Vagina (tissue), 2 donors: ENCODE results near the gene GIGYF2.

Experiments used
- POLR2A ChIP-seq, 2 donors: fragments of 450-650 bp; IDR thresholded peaks; one replicate each; pipeline ENCODE4 v1.6.1; 2017; ENCODE audit warnings: antibody characterized with exemption in 2 of 2, mild to moderate bottlenecking in 2 of 2, moderate library complexity in 2 of 2
- TF ChIP-seq, protein P1 (sequence below), 3 experiments: fragments of 450-650 bp in 2 of 3; fragments of 200-600 bp in 1 of 3; sonication (generic) in 1 of 3; IDR thresholded peaks; one replicate each; pipeline ENCODE4 v1.5.1; 2017 to 2019; ENCODE audit warnings: antibody characterized with exemption in 3 of 3, mild to moderate bottlenecking in 2 of 3, moderate library complexity in 2 of 3

DNA sequence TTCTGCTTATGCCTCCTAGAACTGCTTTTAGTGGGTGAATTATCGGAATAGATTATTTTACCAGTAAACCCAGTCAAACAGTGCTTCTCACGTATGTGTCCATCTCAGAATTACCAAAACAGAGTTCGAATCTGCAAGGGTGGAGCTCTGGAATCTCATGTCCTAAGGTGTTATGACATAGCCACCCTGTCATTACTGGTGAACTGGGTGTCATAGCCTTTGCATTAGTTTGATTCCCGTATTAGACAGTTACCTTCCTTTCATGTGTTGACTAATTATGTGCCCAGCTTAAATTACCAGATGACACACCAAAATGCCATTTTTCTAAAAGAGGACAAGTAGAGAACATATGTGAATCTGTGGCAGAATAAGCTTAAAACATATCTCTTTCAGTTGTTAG is 94.4 kb downstream of the GIGYF2 start:
- TF ChIP-seq, protein P1, sequence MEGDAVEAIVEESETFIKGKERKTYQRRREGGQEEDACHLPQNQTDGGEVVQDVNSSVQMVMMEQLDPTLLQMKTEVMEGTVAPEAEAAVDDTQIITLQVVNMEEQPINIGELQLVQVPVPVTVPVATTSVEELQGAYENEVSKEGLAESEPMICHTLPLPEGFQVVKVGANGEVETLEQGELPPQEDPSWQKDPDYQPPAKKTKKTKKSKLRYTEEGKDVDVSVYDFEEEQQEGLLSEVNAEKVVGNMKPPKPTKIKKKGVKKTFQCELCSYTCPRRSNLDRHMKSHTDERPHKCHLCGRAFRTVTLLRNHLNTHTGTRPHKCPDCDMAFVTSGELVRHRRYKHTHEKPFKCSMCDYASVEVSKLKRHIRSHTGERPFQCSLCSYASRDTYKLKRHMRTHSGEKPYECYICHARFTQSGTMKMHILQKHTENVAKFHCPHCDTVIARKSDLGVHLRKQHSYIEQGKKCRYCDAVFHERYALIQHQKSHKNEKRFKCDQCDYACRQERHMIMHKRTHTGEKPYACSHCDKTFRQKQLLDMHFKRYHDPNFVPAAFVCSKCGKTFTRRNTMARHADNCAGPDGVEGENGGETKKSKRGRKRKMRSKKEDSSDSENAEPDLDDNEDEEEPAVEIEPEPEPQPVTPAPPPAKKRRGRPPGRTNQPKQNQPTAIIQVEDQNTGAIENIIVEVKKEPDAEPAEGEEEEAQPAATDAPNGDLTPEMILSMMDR (IDR thresholded peaks at IDR 0.05) = no peak
- no peak for TF ChIP-seq POLR2A (IDR thresholded peaks at IDR 0.05)
